Measurements from ENCODE around the gene CCDC69.
"Not testable (repeated sequence)": the region's sequence is repeated elsewhere in the genome, so short reads cannot be mapped to it uniquely, and the experiment has no call there.

Gene CCDC69

GRCh38 chr5:151221574-151221973 is 2.3 kb downstream of the CCDC69 start:
- no peak for DNase-seq

- no peak for DNase-seq
Measured at GRCh38 chr5:151219789-151220188, 4.1 kb downstream of the CCDC69 start.

- DNase-seq: no peak
Measured at GRCh38 chr5:151219138-151219537, 4.8 kb downstream of the CCDC69 start.

- DNase-seq: no peak
Measured at GRCh38 chr5:151218177-151218576, 5.7 kb downstream of the CCDC69 start.

GRCh38 chr5:151216781-151217180 is 7.1 kb downstream of the CCDC69 start:
- no peak for DNase-seq

GRCh38 chr5:151215546-151215880 is 8.4 kb downstream of the CCDC69 start:
- DNase-seq: no peak

- DNase-seq: no peak
Measured at GRCh38 chr5:151214614-151215545, 9.0 kb downstream of the CCDC69 start.

- peak; percentile 79 for DNase-seq
Measured at GRCh38 chr5:151213803-151214613, 9.9 kb downstream of the CCDC69 start.

GRCh38 chr5:151212406-151212798 is 11.5 kb downstream of the CCDC69 start:
- DNase-seq: no peak

GRCh38 chr5:151208481-151208914 is 15.4 kb downstream of the CCDC69 start:
- no peak for DNase-seq

- no peak for DNase-seq
Measured at GRCh38 chr5:151205411-151205810, 18.5 kb downstream of the CCDC69 start.

GRCh38 chr5:151204051-151204450 is 19.8 kb downstream of the CCDC69 start:
- no peak for DNase-seq

- no peak for DNase-seq
Measured at GRCh38 chr5:151202381-151203139, 21.3 kb downstream of the CCDC69 start.

GRCh38 chr5:151200913-151201595 is 22.8 kb downstream of the CCDC69 start:
- DNase-seq: no peak

GRCh38 chr5:151199581-151200185 is 24.2 kb downstream of the CCDC69 start:
- no peak for DNase-seq

GRCh38 chr5:151198861-151199260 is 25.0 kb downstream of the CCDC69 start:
- DNase-seq: no peak

GRCh38 chr5:151197291-151197600 is 26.6 kb downstream of the CCDC69 start:
- not testable (repeated sequence) for DNase-seq

GRCh38 chr5:151196556-151197290 is 27.2 kb downstream of the CCDC69 start:
- DNase-seq: no peak

- DNase-seq: no peak
Measured at GRCh38 chr5:151195622-151196021, 28.3 kb downstream of the CCDC69 start.

- no peak for DNase-seq
Measured at GRCh38 chr5:151192626-151193025, 31.3 kb downstream of the CCDC69 start.

- no peak for DNase-seq
Measured at GRCh38 chr5:151191661-151192060, 32.2 kb downstream of the CCDC69 start.

- DNase-seq: no peak
Measured at GRCh38 chr5:151189151-151189550, 34.7 kb downstream of the CCDC69 start.
